ENCODE data around the gene MAML2. TPM values are rescaled to one million over a fixed set of nuclear protein-coding genes. Genes with fewer than 3 reads are reported as not detected.
"Not testable (repeated sequence)": the region's sequence is repeated elsewhere in the genome, so short reads cannot be mapped to it uniquely, and the experiment has no call there.

MAML2 gene
- total and polyA plus RNA-seq, 10 donors: 2.7 to 43.4 (median 27.2) TPM

GRCh38 chr11:96275801-96276594, 67.0 kb downstream of the MAML2 start:
- DNase-seq: no peak
- intact Hi-C loops (cut with DNase I; ENCODE audit: low total_unique reads): loop anchor here (10.0 kb wide), 1 partner anchor 59 kb away; no protein-coding TSS in a partner anchor
- H3K36me3 ChIP-seq: peaks cover 0 to 13% (median 0%) of the 10 kb centered on the region in 6 donors
- no peaks in the 10 kb centered on the region for H3K27me3 ChIP-seq (replicated peaks in 1 of 7)
- no peak overlapping the region for H3K4me3 ChIP-seq
- no peaks in the 10 kb centered on the region for H3K9me3 ChIP-seq
- H3K4me1 ChIP-seq: peaks cover 0 to 70% (median 37%) of the 10 kb centered on the region in 6 donors
- 83 to 89% (median 86%) methylated on average over 5 of the region's 5 CpGs for WGBS, 5 donors
- TF ChIP-seq CTCF (IDR thresholded peaks at IDR 0.05 in 8 of 11, conservative IDR thresholded peaks at IDR 0.05 in 3 of 11) (no peak), POLR2A (IDR thresholded peaks at IDR 0.05) (no peak)
- H3K27ac ChIP-seq: peak overlapping the region in 2 of 8 donors; percentile 9 to 22

GRCh38 chr11:96273507-96273906, 69.5 kb downstream of the MAML2 start:
- TF ChIP-seq POLR2A (IDR thresholded peaks at IDR 0.05) (no peak), POLR2AphosphoS5 (IDR thresholded peaks at IDR 0.05) (no peak)
- peaks cover 0 to 49% (median 24%) of the 10 kb centered on the region in 6 donors for H3K4me1 ChIP-seq
- no peak overlapping the region for H3K27ac ChIP-seq
- intact Hi-C loops (cut with DNase I; ENCODE audit: low total_unique reads): loop anchor here (10.0 kb wide), 1 partner anchor 61 kb away; no protein-coding TSS in a partner anchor
- 92 to 100% (median 97%) methylated on average over 1 of the region's 1 CpG for WGBS, 5 donors
- H3K4me3 ChIP-seq: no peak overlapping the region
- no peak for DNase-seq
- H3K36me3 ChIP-seq: peaks cover 0 to 19% (median 0%) of the 10 kb centered on the region in 6 donors
- peaks cover 0 to 5% (median 0%) of the 10 kb centered on the region in 8 donors for H3K9me3 ChIP-seq
- H3K27me3 ChIP-seq (replicated peaks in 1 of 7): no peaks in the 10 kb centered on the region

- peaks cover 0 to 6% (median 0%) of the 10 kb centered on the region in 8 donors for H3K9me3 ChIP-seq
- H3K4me1 ChIP-seq: peaks cover 8 to 50% (median 27%) of the 10 kb centered on the region in 6 donors
- H3K27me3 ChIP-seq (replicated peaks in 1 of 7): no peaks in the 10 kb centered on the region
- no peak for TF ChIP-seq POLR2A (IDR thresholded peaks at IDR 0.05)
- TF ChIP-seq POLR2AphosphoS5 (IDR thresholded peaks at IDR 0.05): no peak
- no peak for TF ChIP-seq CTCF (IDR thresholded peaks at IDR 0.05 in 8 of 11, conservative IDR thresholded peaks at IDR 0.05 in 3 of 11)
- peak overlapping the region in 3 of 8 donors; percentile 1 to 13 (median 3) for H3K27ac ChIP-seq
- WGBS, 5 donors: 72 to 80% (median 76%) methylated on average over 3 of the region's 3 CpGs
- no peak for DNase-seq
- intact Hi-C loops (cut with DNase I; ENCODE audit: low total_unique reads): loop anchor here (10.0 kb wide), 1 partner anchor 62 kb away; no protein-coding TSS in a partner anchor
- H3K4me3 ChIP-seq: no peak overlapping the region
- peaks cover 0 to 19% (median 0%) of the 10 kb centered on the region in 6 donors for H3K36me3 ChIP-seq
Measured at GRCh38 chr11:96272529-96273222, 70.3 kb downstream of the MAML2 start.

GRCh38 chr11:96271777-96272176, 71.2 kb downstream of the MAML2 start:
- no peak overlapping the region for H3K27ac ChIP-seq
- intact Hi-C loops (cut with DNase I; ENCODE audit: low total_unique reads): loop anchor here (10.0 kb wide), 1 partner anchor 63 kb away; no protein-coding TSS in a partner anchor
- H3K4me1 ChIP-seq: peaks cover 14 to 52% (median 35%) of the 10 kb centered on the region in 6 donors
- H3K9me3 ChIP-seq: peaks cover 0 to 6% (median 0%) of the 10 kb centered on the region in 8 donors
- WGBS, 5 donors: 95 to 98% (median 96%) methylated on average over 4 of the region's 4 CpGs
- DNase-seq: no peak
- H3K36me3 ChIP-seq: peaks cover 0 to 12% (median 0%) of the 10 kb centered on the region in 6 donors
- H3K4me3 ChIP-seq: no peak overlapping the region
- no peaks in the 10 kb centered on the region for H3K27me3 ChIP-seq (replicated peaks in 1 of 7)
- TF ChIP-seq POLR2A (IDR thresholded peaks at IDR 0.05): no peak
- no peak for TF ChIP-seq CTCF (IDR thresholded peaks at IDR 0.05 in 8 of 11, conservative IDR thresholded peaks at IDR 0.05 in 3 of 11)
- TF ChIP-seq POLR2AphosphoS5 (IDR thresholded peaks at IDR 0.05): no peak

- Histone ChIP-seq H3K4me1 (peaks cover 15 to 52% (median 36%) of the 10 kb centered on the region in 6 donors), H3K36me3 (peaks cover 0 to 12% (median 0%) of the 10 kb centered on the region in 6 donors)
- H3K9me3 ChIP-seq; H3K27ac ChIP-seq; H3K4me3 ChIP-seq; DNase-seq; H3K27me3 ChIP-seq (replicated peaks in 1 of 7): not testable (repeated sequence)
- intact Hi-C loops (cut with DNase I; ENCODE audit: low total_unique reads): loop anchor here (10.0 kb wide), 1 partner anchor 63 kb away; no protein-coding TSS in a partner anchor
Measured at GRCh38 chr11:96271352-96271751, 71.6 kb downstream of the MAML2 start.

- Histone ChIP-seq H3K27ac (peak overlapping the region in 7 of 8 donors; percentile 75 to 87 (median 75)), H3K36me3 (peaks cover 0 to 12% (median 0%) of the 10 kb centered on the region in 6 donors), H3K4me1 (peaks cover 25 to 67% (median 58%) of the 10 kb centered on the region in 6 donors)
- H3K9me3 ChIP-seq; H3K27me3 ChIP-seq (replicated peaks in 1 of 7); DNase-seq; intact Hi-C loops (cut with DNase I; ENCODE audit: low total_unique reads); H3K4me3 ChIP-seq: not testable (repeated sequence)
- 79 to 97% (median 91%) methylated on average over 4 of the region's 4 CpGs for WGBS, 5 donors
Measured at GRCh38 chr11:96268527-96268926, 74.5 kb downstream of the MAML2 start.

Data from spleen (tissue), 11 donors.